Prostate gland (tissue), 2 donors: ENCODE data around the gene SAMD10. TPM values are rescaled to one million over a fixed set of nuclear protein-coding genes. Genes with fewer than 3 reads are reported as not detected.

ENCODE experiments used
- DNase-seq: peaks from one replicate; pipeline ENCODE4 v3.0.0-alpha.2; 2019; ENCODE audit warnings: low spot score
- H3K27ac ChIP-seq, 2 donors: fragments of 200-600 bp; sonication (generic); 2 replicates each; pipeline ENCODE4 v1.5.1; 2017 to 2019
- H3K27me3 ChIP-seq: fragments of 200-600 bp; sonication (generic); replicated peaks from 2 replicates; pipeline ENCODE4 v1.5.1; 2019; ENCODE audit not compliant: insufficient read depth
- H3K36me3 ChIP-seq, 2 donors: fragments of 200-600 bp; sonication (generic); 1 replicate in 1 of 2; 2 replicates in 1 of 2; pipeline versions ENCODE4 v1.5.1 to v1.8.1; 2017 to 2019
- H3K4me1 ChIP-seq: fragments of 200-600 bp; sonication (generic); replicated peaks from 2 replicates; pipeline ENCODE4 v1.5.1; 2019
- H3K4me3 ChIP-seq, 2 donors: fragments of 200-600 bp; sonication (generic); 2 replicates each; pipeline ENCODE4 v1.5.1; 2017 to 2019
- H3K9me3 ChIP-seq: fragments of 200-600 bp; sonication (generic); 2 replicates; pipeline ENCODE4 v1.5.1; 2017
- POLR2A ChIP-seq: fragments of 450-650 bp; IDR thresholded peaks from one replicate; pipeline ENCODE4 v1.6.1; 2016; ENCODE audit warnings: antibody characterized with exemption, mild to moderate bottlenecking
- POLR2AphosphoS5 ChIP-seq: sonication (generic); formaldehyde crosslinking; IDR thresholded peaks from one replicate; pipeline ENCODE4 v1.6.1; 2017; ENCODE audit warnings: antibody characterized with exemption
- WGBS: methylation state at CpG from one replicate; pipeline ENCODE4 v1.1.5; 2018; 5-methylcytosine and 5-hydroxymethylcytosine counted together
- intact Hi-C: fragments of 100-400 bp; cut with DNase I; formaldehyde crosslinking; loops from one replicate; pipeline ENCODE4 v1.14.2; 2022
- total RNA-seq, 2 donors: library from RNA; depleted of rRNA; stranded (reverse); fragments of >200 nt; gene quantifications; one replicate each; pipeline ENCODE4 v1.1.0, GENCODE V29; 2016
- TF ChIP-seq, protein P1 (sequence below), 4 experiments: fragments of 200-600 bp in 2 of 4; fragments of 450-650 bp in 2 of 4; sonication (generic) in 2 of 4; IDR thresholded peaks; 1 replicate in 3 of 4; 2 replicates in 1 of 4; pipeline ENCODE4 v1.5.1; 2016 to 2019; ENCODE audit warnings: antibody characterized with exemption in 4 of 4, mild to moderate bottlenecking in 2 of 4, moderate library complexity in 2 of 4

SAMD10 gene
- total RNA-seq, 2 donors from 2014 or later: 6.0 to 14.7 TPM

DNA sequence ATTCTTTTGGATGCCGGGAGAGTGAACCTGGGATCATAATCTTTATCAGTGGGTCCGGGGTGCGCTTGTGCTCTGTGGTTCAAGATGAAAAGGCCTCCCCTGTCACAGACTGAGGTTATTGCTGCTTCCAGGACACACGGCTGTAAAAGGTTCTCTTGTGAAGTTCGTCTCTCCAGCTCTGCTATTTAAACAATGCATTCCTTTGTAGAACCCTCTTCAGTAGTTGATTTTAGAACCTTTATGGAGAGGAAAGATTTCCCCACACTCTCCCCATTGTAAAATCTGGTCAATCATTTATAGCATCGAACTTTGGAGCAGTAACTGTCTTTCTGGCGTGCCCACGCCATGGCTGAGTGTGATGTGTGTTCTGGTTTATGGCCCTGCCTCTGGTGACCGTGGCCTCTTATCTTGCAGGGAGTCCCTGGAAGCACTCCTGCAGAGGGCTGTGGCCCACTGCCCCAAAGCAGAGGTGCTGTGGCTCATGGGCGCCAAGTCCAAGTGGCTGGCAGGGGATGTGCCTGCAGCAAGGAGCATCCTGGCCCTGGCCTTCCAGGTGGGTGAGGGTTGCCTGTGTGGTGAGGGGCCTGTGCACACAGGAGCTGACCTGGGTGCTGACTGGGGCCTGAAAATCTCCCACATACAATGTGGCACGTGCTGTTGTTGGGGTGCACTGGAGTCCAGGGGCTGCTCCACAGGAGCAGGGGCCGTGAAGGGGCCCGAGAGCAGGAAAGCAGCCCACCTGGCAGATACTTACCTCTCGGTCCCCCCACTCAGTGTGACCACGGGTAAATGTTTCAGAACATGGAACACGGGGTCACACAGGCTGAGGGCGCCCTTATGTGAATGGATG is 44.9 kb upstream of the SAMD10 start:
- DNase-seq: no peak
- Histone ChIP-seq H3K27me3 (no peaks in the 10 kb centered on the region), H3K9me3 (no peaks in the 10 kb centered on the region), H3K36me3 (peaks cover 11 to 60% of the 10 kb centered on the region in 2 donors), H3K4me3 (no peak overlapping the region), H3K27ac (no peak overlapping the region), H3K4me1 (no peaks in the 10 kb centered on the region)
- intact Hi-C loops: no loop called here
- WGBS: 67% methylated on average over 17 of the region's 17 CpGs
- TF ChIP-seq, protein P1, sequence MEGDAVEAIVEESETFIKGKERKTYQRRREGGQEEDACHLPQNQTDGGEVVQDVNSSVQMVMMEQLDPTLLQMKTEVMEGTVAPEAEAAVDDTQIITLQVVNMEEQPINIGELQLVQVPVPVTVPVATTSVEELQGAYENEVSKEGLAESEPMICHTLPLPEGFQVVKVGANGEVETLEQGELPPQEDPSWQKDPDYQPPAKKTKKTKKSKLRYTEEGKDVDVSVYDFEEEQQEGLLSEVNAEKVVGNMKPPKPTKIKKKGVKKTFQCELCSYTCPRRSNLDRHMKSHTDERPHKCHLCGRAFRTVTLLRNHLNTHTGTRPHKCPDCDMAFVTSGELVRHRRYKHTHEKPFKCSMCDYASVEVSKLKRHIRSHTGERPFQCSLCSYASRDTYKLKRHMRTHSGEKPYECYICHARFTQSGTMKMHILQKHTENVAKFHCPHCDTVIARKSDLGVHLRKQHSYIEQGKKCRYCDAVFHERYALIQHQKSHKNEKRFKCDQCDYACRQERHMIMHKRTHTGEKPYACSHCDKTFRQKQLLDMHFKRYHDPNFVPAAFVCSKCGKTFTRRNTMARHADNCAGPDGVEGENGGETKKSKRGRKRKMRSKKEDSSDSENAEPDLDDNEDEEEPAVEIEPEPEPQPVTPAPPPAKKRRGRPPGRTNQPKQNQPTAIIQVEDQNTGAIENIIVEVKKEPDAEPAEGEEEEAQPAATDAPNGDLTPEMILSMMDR (IDR thresholded peaks at IDR 0.05): no peak
- no peak for TF ChIP-seq POLR2AphosphoS5
- TF ChIP-seq POLR2A: no peak

DNA sequence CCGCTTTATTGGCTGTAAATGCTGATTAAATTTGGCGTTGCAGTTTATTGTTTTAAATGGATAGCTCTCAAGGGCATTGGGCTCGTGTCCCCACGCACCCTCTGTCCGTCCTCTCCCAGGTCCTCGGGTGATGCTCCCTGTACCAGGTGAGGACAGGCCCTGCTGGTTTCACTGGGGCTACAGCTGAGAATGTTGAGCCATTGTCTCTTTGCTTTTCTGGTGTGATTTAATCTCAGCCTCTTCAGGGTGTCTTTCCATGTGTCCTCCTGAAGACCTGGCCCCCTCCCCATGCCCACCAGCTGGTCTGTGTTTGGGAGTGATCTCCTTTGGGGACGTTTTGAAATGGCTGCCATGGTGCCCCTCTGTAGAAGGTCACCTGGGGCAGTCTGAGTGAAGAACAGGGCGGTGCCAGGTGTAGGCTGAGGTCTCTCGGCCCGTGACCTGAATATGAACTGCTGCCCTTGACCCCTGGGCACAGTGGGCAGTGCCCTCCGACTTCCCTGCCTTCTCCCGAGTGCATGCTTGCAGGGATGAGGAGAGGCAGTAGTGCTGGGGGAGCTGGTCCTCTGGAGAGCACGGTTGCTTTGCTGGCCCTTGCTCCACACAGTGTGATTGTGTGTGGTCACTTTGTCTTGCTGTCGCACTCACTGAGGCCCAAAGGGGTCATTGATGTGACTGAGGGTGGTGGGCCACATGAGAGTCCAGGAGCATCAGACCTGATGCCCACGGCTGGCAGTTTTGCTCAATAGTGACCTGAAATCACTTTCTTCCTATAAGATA is 44.1 kb upstream of the SAMD10 start:
- no peak overlapping the region for H3K27ac ChIP-seq
- peaks cover 12 to 63% of the 10 kb centered on the region in 2 donors for H3K36me3 ChIP-seq
- TF ChIP-seq, protein P1 (IDR thresholded peaks at IDR 0.05): no peak
- TF ChIP-seq POLR2A (no peak), POLR2AphosphoS5 (no peak)
- H3K4me1 ChIP-seq: no peaks in the 10 kb centered on the region
- no peak for DNase-seq
- WGBS: 72% methylated on average over 15 of the region's 15 CpGs
- H3K9me3 ChIP-seq: no peaks in the 10 kb centered on the region
- intact Hi-C loops: no loop called here
- no peaks in the 10 kb centered on the region for H3K27me3 ChIP-seq
- H3K4me3 ChIP-seq: no peak overlapping the region

DNA sequence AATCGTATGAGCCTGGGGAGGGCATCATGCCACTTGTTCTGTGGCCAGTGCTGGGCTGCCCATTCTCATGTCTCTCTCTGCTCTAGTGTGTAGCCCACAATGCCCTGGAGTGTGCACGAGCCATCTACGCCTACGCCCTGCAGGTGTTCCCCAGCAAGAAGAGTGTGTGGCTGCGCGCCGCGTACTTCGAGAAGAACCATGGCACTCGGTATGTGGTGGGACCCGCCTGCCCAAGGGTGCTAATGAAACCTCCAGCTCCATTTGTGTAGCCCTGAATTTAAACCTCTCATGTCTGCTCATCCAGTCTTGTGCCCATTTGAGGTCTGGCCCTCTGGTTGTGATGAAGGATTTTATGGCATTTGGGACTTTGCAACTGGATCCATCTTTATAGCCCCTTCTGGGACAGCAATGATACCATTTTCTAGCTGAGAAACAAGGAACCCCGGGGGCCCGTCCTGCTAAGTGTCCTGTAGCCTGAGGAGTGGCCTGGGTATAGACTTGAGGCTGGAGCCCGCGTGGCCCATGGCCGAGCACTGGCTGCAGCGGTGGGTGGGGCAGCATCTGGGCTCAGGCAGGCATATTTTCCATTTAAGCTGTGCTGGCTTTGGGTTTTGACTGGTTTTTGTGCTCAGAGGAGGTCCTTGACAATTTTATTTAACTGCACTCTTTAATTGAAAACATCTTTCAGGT is 43.4 kb upstream of the SAMD10 start:
- TF ChIP-seq POLR2A (no peak), POLR2AphosphoS5 (no peak)
- TF ChIP-seq, protein P1 (IDR thresholded peaks at IDR 0.05): no peak
- Histone ChIP-seq H3K27ac (no peak overlapping the region), H3K4me1 (no peaks in the 10 kb centered on the region), H3K4me3 (no peak overlapping the region), H3K9me3 (no peaks in the 10 kb centered on the region), H3K27me3 (no peaks in the 10 kb centered on the region), H3K36me3 (peaks cover 12 to 70% of the 10 kb centered on the region in 2 donors)
- intact Hi-C loops: no loop called here
- no peak for DNase-seq
- 92% methylated on average over 17 of the region's 17 CpGs for WGBS

DNA sequence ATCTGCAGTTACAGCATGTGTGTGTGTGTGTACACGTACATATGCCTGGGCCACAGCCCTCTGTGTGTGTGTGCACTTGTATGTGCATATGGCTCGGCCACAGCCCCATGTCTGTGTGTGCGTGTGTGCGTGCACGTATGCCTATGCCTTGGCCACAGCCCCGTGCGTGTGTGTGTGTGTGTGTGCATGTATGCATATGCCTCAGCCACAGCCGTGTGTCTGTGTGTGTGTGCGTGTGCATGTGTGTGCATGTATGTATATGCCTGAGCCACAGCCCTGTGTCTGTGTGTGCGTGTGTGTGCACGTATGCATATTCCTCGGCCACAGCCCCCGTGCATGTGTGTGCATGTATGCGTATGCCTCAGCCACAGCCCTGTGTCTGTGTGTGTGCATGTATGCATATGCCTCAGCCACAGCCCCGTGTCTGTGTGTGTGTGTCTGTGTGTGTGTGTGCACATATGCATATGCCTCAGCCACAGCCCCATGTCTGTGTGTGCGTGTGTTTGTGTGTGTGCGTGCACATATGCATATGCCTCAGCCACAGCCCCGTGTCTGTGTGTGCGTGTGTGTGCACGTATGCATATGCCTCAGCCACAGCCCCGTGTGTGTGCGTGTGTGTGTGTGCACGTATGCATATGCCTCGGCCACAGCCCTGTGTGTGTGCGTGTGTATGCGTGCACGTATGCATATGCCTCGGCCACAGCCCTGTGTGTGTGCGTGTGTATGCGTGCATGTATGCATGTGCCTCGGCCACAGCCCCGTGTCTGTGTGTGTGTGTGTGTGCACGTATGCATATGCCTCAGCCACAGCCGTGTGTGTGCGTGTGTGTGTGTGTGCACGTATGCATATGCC is 41.9 kb upstream of the SAMD10 start:
- H3K4me3 ChIP-seq: no peak overlapping the region
- no peak overlapping the region for H3K27ac ChIP-seq
- H3K4me1 ChIP-seq: no peaks in the 10 kb centered on the region
- peaks cover 6 to 65% of the 10 kb centered on the region in 2 donors for H3K36me3 ChIP-seq
- no peaks in the 10 kb centered on the region for H3K27me3 ChIP-seq
- 93% methylated on average over 36 of the region's 36 CpGs for WGBS
- DNase-seq: no peak
- no peak for TF ChIP-seq POLR2A
- TF ChIP-seq, protein P1 (IDR thresholded peaks at IDR 0.05): no peak
- no peak for TF ChIP-seq POLR2AphosphoS5
- no peaks in the 10 kb centered on the region for H3K9me3 ChIP-seq
- intact Hi-C loops: no loop called here
